Chondrocyte (in vitro differentiated cells): ENCODE data around the gene F2RL2. TPM values are rescaled to one million over a fixed set of nuclear protein-coding genes. Genes with fewer than 3 reads are reported as not detected.

Source experiments
- DNase-seq: peaks from one replicate; pipeline ENCODE4 v3.0.0; 2021; ENCODE audit warnings: mixed read lengths, low spot score
- H3K27ac Mint-ChIP-seq: one replicate; pipeline ENCODE4 v1.8.0; 2021; ENCODE audit warnings: mild to moderate bottlenecking, moderate library complexity, mixed read lengths; ENCODE audit not compliant: unreplicated experiment
- H3K27me3 Mint-ChIP-seq: 2 replicates; pipeline ENCODE4 v1.8.0; 2021; ENCODE audit warnings: low read depth, mixed read lengths
- H3K36me3 Mint-ChIP-seq: 2 replicates; pipeline ENCODE4 v1.8.0; 2021; ENCODE audit warnings: low read depth, mixed read lengths
- H3K4me1 Mint-ChIP-seq: 2 replicates; pipeline ENCODE4 v1.8.0; 2021; ENCODE audit warnings: low read depth, mild to moderate bottlenecking, mixed read lengths
- H3K4me3 Mint-ChIP-seq: one replicate; pipeline ENCODE4 v1.8.0; 2021; ENCODE audit warnings: mild to moderate bottlenecking, moderate library complexity, mixed read lengths; ENCODE audit not compliant: unreplicated experiment
- H3K9me3 Mint-ChIP-seq: 2 replicates; pipeline ENCODE4 v1.8.0; 2021; ENCODE audit warnings: low read depth, mixed read lengths
- total RNA-seq: library from RNA; stranded (reverse); gene quantifications from 3 replicates; pipeline ENCODE4 v1.2.1, GENCODE V29; 2021
- TF ChIP-seq, protein P1 (sequence below): fragments of 200-600 bp; sonication (generic); IDR thresholded peaks from 2 replicates; pipeline ENCODE4 v1.5.0; 2021; ENCODE audit warnings: antibody characterized with exemption, mild to moderate bottlenecking, moderate library complexity

Gene F2RL2
- total RNA-seq, 1 donor from 2014 or later, result 8.4 TPM

GRCh38 chr5:76571559-76571958 lies 51.6 kb downstream of the F2RL2 start:
- no peak for DNase-seq
- H3K36me3 Mint-ChIP-seq, result no peaks in the 10 kb centered on the region
- H3K4me1 Mint-ChIP-seq, result peaks cover 4% of the 10 kb centered on the region
- H3K9me3 Mint-ChIP-seq, result no peaks in the 10 kb centered on the region
- TF ChIP-seq, protein P1, sequence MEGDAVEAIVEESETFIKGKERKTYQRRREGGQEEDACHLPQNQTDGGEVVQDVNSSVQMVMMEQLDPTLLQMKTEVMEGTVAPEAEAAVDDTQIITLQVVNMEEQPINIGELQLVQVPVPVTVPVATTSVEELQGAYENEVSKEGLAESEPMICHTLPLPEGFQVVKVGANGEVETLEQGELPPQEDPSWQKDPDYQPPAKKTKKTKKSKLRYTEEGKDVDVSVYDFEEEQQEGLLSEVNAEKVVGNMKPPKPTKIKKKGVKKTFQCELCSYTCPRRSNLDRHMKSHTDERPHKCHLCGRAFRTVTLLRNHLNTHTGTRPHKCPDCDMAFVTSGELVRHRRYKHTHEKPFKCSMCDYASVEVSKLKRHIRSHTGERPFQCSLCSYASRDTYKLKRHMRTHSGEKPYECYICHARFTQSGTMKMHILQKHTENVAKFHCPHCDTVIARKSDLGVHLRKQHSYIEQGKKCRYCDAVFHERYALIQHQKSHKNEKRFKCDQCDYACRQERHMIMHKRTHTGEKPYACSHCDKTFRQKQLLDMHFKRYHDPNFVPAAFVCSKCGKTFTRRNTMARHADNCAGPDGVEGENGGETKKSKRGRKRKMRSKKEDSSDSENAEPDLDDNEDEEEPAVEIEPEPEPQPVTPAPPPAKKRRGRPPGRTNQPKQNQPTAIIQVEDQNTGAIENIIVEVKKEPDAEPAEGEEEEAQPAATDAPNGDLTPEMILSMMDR, result peak; percentile 71
- no peak overlapping the region for H3K27ac Mint-ChIP-seq
- H3K27me3 Mint-ChIP-seq, result no peaks in the 10 kb centered on the region
- H3K4me3 Mint-ChIP-seq, result no peak overlapping the region

DNA sequence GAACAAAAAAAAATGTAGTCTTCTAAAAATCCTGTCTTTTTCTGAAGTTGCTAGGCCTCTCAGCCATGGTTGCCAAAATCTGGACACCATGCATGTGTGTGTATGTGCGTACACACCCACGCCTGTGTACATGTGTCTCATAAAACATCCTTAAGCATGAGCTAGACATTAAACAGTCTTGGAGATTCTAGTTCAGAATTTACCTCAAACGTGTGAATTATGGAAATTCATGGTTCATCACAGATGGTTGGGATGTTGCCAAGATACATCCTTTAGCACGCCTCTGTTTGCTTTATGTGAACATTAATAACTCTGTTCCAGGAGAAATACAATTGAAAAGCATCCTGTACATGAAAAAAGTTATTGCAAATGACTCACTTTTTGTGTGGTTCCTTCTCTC lies 53.0 kb downstream of the F2RL2 start:
- Mint-ChIP-seq H3K36me3 (no peaks in the 10 kb centered on the region), H3K27ac (no peak overlapping the region), H3K4me3 (no peak overlapping the region), H3K4me1 (peaks cover 4% of the 10 kb centered on the region), H3K27me3 (no peaks in the 10 kb centered on the region), H3K9me3 (no peaks in the 10 kb centered on the region)
- no peak for DNase-seq
- TF ChIP-seq, protein P1, result no peak

Other genes with a start within 250 kb of the F2RL2 start
- gene IQGAP2, start 220.1 kb downstream of the F2RL2 start, total RNA-seq, result 2.9 to 10.2 TPM (median 3.0 TPM) in 3 replicates
- gene F2R, start 92.7 kb upstream of the F2RL2 start, total RNA-seq, result 126 to 176 TPM (median 128 TPM) in 3 replicates
- gene F2RL1, start 195.6 kb upstream of the F2RL2 start, total RNA-seq, result 1.2 to 1.9 TPM (median 1.9 TPM) in 3 replicates
- not detected in 3 replicates for gene S100Z, start 226.6 kb upstream of the F2RL2 start, total RNA-seq